PC-3 (cell line): Measurements from ENCODE around the gene ENTPD2.

Experiments used
- CTCF ChIP-seq: fragments of 300-600 bp; sonication (generic); conservative IDR thresholded peaks from 2 replicates; pipeline ENCODE4 v1.5.1; 2017; ENCODE audit warnings: antibody characterized with exemption, low read depth, mild to moderate bottlenecking, low read length
- EZH2 ChIP-seq: fragments of 300-600 bp; sonication (generic); IDR thresholded peaks from one replicate; pipeline ENCODE4 v1.6.1; 2017; ENCODE audit warnings: antibody characterized with exemption, mild to moderate bottlenecking, low read length; ENCODE audit not compliant: unreplicated experiment

- TF ChIP-seq CTCF: no peak
- no peak for TF ChIP-seq EZH2
These were observed 40.9 kb downstream of the ENTPD2 start for GRCh38 chr9:137012694-137013570.
